Stromal cell of bone marrow (primary cell): Measurements from ENCODE around the gene LRRC4C.
"Not testable (repeated sequence)": the region's sequence is repeated elsewhere in the genome, so short reads cannot be mapped to it uniquely, and the experiment has no call there.

Experiments used
- DNase-seq: peaks from one replicate; pipeline ENCODE4 v3.0.0-alpha.2; 2012; ENCODE audit warnings: low read depth

The LRRC4C gene

DNA sequence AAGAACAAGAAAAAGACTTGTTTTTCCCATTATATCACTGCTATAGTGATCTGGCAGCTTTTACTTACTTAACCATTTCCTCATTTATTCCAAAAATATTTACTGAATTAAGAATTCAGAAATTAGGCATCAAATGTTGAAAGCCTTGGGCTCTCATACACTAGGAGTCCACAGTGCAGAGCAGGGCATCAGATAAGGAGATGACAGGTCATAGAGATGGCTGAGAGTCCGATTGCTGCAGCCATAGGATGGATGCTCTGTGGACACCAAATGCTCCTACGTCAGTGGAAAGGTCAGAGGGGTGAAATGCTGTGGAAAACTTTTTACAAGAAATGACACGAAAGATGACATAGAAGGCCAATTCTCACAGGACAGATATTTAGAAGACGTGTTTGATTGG is 771.1 kb downstream of the LRRC4C start:
- DNase-seq, result no peak

DNA sequence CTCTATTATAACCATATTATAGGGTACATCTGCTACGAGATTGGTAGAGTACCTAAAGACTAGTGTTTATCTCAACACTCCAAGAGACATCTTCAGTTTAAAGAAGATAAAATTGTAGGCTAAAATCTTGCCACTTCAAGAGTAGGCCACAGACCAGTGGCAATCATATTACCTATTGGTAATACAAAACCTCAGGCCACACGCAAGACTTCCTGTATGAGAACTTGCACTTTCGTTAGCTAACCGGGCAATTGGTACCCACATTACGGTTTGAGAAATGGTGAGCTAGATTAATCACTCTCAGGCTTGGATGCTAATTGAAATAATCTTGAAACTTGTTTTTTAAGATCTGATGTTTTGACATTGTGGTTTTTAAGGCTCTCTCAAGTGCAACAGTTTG is 772.7 kb downstream of the LRRC4C start:
- no peak for DNase-seq

DNA sequence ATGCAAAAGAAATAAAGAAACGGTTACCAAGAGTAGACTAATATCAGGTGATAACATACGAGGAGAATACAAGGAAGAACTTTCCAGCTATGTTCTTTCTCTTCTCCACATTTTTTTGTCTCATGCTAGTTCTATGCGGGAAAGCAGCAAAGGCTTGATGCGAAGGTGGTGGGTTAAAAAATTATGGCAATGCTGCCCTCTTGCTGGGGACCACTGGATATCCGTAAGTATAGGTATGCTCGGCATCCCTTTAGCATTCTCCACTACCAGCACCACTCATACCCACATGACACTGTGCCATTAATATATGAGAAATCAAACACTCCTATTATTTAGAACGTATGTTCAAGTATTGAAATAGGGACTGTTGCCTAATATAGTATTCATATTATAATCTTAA is 776.4 kb downstream of the LRRC4C start:
- no peak for DNase-seq

DNA sequence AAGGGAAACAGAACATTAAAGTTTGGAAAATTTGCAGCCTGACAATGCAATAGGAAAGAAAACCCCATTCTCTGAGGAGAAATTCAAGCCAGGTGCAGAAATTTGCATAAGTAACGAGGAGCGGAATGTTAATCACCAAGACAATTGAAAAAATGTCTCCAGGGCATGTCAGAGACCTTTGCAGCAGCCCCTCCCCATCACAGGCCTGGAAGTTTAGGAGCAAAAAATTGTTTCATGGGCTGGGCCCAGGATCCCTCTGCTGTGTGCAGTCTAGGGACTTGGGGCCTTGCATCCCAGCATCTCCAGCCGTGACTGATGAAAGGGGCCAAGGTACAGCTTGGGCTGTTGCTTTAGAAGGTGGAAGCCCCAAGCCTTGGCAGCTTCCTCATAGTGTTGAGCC is 780.2 kb downstream of the LRRC4C start:
- DNase-seq, result no peak

DNA sequence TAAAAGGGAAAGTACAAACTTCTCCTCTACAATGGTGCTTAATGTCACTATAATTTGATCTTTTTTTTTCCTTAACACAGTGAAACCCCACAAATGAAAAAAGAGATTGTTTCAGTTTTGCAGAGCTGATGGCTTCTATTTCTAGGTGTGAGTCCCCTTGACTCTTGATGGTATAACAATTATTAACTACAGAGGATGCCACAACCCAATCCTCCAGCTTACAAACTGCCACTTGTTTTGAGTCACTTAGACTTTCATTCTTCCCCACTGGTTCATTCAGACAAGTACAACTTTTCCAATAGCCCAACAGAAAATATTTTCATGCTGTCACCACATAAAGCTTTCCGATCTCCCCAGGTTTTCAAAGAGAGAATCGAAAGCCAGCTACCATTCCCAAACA is 812.2 kb downstream of the LRRC4C start:
- no peak for DNase-seq

DNA sequence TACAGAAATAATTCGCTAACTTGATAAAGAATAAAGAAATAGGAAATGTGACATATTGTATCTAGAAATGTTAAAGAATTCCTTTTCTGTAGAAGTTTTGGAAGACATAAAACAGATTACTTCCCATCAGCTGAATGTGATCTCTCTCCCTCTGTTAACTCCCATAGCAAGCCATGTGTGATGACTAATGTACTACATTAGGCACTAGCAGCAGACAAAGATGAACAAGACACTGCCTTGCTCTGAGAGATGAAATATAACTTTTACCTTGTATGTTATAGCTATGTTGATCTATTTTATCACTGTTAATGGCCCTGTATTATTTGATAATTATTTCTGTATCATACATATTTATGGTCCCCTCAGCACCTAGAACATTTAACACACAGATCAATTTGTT is 817.2 kb downstream of the LRRC4C start:
- DNase-seq, result no peak

DNA sequence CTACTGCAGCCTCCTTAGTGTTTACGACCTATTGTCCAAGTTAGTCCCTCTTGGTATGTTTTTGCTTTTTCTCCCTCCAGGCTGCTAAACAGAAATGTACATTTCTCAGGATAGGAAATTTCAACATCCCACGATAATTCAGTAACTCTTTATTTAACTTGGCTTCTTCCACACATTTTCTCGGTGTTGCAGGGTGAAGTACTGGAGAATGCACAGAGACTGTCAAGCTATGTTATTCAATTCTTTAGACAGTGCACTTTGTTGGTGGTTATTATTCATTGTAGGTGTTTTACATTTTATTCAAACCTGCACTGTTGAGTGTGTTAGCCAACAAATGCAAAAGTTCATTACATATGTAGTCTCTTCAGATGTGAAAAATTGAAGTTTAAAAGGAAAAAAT is 839.8 kb downstream of the LRRC4C start:
- DNase-seq, result no peak

DNA sequence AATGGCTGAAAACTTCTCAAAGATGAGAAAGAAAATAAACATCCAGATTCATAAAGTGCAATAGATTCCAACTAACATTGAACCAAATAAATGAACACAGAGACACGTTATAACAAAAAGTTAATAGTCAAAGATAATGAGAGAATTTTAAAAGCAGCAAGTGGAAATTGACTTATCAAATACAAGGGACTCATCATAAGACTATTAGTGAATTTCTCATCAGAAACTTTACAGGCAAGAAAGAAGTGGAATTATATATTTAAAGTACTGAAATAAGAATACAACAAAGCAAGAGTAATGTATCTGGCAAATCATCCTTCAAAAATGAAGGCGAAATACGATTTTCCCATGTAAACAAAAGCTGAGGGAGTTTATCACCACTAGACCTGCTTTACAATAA is 852.7 kb downstream of the LRRC4C start:
- no peak for DNase-seq

DNA sequence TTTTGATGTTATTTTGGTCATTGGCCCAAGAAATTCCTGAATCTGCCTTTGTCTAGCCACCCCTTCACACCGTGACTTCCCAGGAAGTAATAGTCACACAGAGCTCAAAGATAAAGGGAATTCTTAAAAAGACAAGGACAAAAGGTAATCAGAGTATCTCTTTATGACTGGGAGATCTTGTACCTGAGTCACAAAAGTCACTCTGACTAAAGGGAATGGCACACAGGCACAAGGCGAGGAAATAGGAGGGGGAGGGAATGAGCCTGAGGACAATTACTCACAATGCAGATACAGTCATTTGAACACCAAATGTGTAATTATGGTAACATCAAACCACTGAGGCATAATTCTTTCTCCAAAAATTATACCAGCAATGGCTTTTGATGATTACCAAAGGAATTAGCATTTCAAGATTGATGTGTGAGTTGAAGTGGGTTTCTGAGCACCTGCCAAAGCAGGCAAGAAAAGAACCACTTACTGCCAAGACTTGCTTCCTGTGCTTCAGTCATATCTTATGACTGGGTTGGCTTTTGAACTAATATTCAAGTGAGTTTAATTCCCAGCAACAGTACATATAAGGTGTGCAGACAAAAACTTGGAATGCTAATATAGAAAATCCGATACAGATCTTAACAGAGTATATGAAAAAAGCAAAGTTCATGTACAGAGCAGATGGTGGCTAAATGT is 856.4 kb downstream of the LRRC4C start:
- no peak for DNase-seq

DNA sequence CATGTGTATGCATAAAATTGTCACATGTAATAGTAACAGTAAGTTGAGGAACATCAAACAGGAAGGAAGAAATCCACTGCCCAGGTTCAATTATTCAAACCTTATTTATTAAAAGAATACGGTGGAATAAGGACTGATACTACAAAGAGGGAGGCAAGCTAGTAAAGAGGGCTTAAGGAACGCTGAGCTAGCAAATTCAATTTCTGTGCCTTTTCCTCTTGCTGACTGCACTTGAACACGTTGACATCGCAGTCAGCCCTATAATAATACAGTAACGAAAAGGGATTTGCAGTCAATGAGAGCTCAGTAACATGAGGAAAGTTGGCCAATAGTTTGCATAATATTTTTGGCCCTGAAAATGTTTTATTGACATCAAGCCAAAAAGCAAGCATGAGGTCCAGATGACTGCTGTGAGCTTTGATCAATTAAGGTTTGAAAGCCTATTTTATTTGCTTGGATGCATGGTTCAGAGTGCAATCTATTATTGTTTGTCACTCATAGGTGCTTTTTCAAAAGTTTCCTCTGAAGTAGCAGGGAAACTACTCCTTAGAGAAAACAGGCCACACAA is 861.8 kb downstream of the LRRC4C start:
- no peak for DNase-seq

DNA sequence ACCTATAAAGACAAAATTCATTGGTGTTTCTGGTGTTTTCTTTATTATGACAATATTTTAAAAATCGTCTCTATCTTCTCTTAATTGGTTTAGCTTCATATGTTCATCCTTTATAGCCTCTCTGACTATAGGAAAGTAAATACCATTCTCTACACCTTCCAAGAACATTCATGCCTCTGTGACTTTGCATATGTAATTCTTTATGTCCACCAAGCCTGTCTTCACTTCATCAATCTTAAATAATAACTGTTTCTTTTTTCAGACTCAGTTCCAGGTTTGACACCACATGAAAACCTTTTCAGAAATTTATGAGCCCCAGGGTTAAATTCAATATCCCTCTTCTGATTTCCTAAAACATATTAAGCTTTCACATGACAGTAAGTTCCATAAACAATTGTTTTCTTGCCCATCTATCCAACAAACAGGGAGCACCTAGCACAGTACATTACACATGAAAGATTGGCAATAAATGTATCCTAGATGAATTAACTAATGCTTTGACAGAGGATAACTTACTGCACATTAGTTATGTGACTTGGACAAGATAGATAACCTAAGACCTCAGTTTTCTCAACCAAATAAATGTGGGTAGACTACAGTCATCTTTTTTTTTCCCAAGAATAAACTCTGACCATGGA is 886.1 kb downstream of the LRRC4C start:
- no peak for DNase-seq

DNA sequence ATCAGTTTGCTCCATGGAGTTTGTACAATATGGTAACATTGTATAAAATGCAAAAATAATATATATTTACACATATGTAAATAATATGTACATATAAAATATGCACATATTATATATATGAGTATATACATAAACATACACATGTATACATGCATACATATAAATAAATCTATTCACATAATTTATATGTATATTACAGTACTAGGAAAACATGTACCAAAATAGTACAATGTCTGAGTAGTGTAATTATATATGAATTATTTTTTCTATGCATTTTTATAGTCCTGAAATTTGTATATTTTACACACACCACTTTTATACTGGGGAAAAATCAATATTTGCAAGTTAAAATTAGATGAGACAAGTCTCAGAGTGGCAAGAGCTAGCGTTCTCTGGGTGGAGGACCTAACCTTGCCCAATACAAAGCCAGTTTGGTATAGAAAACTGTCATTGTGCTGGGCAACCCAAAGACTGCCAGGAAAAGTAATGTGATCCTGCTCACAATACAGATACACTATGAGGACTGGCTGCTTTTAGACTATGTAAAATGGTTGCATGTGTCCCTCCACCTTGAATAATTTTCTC is 889.4 kb downstream of the LRRC4C start:
- DNase-seq, result no peak

DNA sequence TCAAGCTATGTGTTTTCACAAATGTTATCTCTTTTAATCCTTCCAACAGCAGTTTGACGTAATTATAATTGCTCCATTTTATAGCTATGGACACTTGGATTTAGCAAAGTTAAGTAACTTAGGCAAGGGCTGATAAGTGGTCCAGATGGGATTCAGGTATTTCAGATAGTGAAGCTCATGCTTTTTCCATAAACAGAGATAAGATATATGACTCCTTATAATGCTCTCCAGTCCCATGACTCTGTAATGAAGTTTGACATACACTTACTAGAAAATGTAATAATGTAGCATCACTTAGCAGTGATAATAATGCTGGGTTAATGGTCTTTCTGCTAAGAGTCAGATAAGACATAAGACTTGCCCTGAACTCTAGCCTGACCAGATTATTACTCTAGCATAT is 892.1 kb downstream of the LRRC4C start:
- DNase-seq, result no peak

DNA sequence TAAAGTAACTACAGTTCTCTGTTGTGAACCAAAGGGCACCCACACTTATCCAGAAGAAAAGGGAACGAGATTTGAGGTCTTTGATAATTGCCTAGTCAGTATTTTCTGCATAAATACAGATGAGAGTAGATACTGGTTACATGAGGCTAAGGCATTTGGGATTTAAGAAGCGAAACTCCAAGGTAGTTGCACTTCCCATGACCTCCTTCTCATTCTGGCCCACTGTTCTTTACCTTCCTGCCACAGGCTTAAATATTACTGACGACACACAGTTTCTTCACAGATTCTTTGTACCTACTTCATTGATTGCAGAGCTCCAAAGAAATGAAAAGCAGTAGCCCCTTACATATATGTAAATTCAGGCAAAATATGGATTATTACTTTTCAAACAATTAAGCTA is 915.3 kb downstream of the LRRC4C start:
- no peak for DNase-seq

DNA sequence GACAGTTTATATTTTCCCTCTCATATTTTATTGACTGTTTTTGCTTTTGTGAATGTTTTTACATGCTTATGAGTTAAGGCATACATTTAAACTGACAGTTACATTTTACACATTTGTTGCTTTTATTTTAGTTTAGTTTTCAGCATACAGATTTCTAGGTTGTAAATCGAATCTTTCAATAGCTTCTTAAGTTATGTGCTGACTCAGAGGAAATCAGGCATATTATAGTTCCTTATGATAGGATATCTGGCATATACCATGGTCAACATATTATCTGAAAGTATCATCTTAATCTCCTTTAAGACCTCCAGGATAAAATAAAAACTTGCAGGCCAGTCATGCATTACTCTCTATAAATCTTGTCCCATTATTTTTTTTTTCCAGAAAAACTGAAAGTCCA is 916.6 kb downstream of the LRRC4C start:
- DNase-seq, result no peak

DNA sequence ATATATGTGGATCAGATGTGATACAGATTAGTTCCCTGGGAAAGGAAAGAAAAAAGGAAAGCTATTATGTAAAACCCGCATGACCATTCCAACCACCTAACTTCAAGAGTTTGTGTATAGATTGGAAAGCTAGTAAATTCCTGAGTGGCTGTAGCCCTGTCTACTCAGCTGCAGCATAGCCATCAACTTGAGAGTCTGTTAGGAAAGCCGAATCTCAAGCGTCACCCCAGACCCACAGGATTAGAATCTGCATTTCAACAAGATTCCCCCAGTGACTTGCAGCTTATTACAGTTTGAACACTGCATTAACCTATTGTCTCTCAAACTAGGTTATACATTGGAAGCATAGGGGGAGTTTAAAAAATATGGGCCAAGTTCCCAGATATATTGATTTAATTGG is 921.7 kb downstream of the LRRC4C start:
- no peak for DNase-seq

DNA sequence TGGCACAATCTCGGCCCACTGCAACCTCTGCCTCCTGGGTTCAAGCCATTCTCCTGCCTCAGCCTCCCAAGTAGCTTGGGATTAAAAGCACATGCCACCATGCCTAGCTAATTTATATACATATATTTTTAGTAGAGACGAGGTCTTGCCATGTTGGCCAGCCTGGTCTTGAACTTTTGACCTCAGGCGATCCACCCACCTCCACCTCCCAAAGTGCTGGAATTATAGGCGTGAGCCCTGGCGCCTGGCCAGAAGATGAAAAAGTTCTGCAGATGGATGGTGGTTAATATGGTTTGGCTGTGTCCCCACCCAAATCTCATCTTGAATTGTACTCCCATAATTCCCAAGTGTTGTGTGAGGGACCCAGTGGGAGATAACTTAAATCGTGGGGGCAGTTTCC is 937.4 kb downstream of the LRRC4C start:
- not testable (repeated sequence) for DNase-seq

DNA sequence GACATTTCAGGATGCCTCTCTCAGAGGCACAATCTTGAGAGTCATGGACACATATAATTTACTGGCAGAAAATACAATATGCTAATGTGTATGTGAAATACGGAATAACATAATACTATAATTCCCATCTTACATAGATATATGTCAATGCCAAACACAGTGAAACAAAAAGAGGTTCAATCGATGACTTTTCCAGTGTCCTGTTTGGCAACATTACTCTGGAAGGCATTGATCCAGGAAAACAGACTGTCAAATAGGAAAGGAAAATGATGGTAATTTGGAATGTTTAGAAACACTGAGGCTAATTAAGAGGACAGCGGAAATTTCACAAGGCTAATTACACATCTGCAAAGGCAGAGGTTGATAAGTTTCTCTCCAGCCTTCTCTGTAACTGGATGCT is 942.3 kb downstream of the LRRC4C start:
- DNase-seq, result no peak

DNA sequence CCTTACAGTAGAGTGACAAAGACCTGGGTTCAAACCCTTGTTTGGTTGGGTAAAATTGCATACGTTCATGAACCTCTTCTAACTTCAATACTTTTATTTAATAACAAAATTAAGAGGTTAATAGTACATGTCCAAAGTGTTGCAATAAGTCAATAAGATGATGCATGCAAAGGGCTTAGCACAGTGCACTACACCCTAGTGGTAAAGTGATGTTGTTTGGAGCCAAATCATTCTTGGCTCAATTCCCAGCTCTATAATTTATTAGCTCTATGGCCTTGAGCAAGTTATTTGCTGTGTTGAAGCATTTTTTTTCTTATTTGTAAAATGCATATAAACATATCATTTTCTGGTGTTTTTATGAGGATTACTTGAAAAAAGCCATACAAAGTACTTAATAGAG is 945.3 kb downstream of the LRRC4C start:
- DNase-seq, result no peak

DNA sequence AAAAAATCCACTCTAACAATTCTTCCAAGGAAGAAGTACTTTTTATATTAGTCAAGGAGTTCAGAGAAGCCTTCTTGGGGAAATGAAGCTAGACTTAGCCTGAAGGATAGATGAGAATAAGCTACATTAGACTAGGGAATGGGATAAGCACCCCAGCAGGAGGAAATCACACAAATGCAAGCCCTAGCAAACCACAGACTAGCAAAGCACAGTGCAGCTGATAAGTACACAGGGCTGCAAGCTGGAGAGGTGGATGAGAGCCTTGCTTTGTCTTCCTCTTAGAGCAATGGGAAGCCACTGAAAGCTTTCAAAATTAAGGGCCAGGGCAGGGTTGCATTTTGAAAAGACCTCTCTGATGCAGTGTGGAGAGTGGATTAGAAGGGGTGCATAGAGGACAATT is 946.2 kb downstream of the LRRC4C start:
- no peak for DNase-seq

DNA sequence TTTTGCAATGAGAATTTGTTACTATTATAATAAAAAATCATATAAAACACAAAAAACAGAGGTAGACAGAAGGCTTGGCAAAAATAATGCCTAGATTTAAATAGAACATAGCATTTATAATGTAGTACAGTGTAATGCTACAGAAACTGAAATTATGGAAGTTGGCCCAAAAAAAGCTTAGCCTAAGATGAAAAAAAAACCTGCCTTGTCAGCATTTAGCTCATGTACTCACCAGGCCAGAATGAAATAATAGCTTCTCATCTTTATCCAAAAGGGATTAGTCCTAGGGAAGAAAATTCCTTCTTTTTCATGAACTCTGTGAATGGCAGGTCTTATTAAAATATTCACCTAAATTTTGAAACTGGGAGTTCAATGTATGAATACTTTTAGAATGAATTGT is 951.1 kb downstream of the LRRC4C start:
- no peak for DNase-seq

DNA sequence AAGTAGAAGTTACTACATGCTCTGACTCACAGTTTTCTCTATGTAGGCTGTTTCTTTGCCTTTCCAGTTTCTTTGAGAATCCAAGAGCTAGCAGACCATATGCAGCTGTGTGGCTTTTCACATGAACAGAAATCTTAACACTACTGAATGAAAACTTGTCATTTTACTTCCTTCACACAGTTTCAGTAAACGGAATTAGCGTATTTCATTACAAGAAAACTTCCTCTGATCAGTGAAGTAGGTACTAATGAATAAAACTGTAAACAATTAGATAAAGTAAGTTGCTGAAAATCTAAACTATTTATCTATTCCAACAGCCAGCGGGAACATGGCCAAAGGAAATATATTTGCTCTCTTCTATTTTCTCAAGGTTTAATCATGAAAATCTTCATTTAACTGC is 953.2 kb downstream of the LRRC4C start:
- DNase-seq, result no peak

DNA sequence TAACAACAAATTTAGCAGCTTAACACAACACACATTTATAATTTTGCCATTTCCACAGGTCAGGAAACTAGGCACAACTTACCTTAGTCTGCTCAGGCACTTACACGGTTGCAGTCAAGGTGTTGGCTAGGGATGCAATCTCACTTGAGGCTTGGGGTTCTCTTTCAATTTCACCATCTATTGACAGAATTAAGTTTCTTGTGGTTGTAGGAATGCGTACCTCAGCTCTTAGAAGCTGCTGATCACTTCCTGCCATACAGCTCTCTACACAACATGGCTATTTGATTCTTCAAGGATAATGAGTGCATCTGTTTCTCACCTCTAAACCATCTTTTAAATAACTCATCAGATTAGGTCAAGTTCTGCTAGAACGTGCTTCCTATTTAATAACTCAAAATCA is 968.1 kb downstream of the LRRC4C start:
- DNase-seq, result no peak

DNA sequence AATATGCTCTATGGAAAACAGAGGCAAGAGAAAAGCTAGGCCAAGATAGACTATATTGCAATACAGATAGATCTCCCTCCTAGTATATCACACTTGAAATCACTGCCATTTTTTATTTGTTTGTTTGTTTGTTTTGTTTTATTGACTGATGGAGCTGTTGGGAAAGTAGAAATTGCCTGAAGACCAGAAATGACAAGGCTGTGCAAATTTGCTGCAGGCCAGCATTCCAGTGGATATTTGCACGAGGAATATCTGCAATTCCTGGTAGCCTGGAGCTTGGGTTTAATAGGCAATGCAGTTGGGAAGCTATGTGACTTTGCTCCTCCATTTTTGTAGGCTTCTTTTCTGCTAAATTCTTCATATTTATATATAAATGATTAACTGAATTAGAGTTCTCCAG is 991.7 kb downstream of the LRRC4C start:
- DNase-seq, result no peak
